GM19455 (cell line): ENCODE results near the gene E4F1.
"Not testable (repeated sequence)": the region's sequence is repeated elsewhere in the genome, so short reads cannot be mapped to it uniquely, and the experiment has no call there.

Experiments
- ATAC-seq: cut with Tn5 transposase; IDR thresholded peaks from one replicate; pipeline ENCODE4 v1.9.1; 2021; ENCODE audit not compliant: unreplicated experiment

The E4F1 gene

DNA sequence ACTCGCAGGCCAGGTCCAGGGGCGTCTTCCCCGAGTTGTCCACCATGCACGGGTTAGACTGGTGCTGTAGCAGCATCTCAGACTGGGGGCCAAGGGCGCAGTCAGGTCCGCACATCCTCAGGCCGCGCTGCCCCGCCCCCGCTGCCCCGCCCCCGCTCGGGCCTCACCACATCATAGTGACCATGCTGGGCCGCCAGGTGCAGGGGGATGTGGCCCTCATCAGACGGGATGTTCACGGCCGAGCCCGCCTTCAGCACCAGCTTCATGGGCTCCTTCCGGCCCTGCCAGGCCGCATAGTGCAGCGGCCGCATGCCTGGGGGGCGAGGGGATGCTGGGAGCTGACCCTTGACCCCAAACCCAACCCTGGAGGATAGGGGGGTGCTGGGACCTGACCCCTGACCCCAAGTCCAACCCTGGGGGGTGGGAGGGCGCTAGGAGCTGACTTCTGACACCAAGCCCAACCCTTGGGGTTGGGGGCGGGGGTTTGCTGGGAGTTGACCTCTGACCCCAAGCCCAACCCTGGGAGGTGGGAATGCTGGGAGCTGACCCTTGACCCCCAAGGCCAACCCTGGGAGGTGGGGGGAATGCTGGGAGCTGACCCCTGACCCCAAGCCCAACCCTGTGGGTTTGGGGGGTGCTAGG lies 34.0 kb upstream of the E4F1 start:
- ATAC-seq, result no peak

DNA sequence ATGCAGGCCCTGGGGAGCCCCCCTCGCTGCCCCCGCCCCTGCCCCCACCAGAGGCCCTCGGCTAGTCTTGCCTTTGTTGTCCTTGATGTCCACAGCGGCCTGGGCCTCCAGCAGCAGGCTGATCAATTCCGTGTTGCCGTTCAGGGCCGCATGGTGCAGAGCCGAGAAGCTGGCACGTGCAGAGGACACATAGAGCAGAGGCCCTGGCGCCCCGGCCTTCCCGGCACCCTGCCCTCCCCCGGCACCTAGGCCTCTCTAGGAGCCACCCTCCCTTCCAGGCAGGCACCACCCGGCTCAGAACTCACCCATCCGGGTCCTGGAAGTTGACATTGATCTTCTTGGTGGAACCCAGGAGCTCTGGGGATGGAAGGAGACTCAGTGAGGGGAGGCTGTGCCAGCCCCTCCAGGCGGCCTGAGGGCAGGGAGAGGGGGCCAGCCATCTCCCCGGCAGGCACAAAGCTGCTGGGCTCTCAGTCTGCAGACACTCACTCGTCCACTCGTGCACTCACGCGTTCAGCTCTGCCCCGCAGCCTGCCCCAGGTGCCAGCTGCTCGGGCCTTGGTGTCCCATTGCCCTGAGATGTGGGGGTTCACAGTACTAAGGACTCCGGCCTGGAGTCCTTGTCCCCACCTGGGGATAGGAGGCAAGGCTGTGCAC lies 33.3 kb upstream of the E4F1 start:
- ATAC-seq, result no peak

DNA sequence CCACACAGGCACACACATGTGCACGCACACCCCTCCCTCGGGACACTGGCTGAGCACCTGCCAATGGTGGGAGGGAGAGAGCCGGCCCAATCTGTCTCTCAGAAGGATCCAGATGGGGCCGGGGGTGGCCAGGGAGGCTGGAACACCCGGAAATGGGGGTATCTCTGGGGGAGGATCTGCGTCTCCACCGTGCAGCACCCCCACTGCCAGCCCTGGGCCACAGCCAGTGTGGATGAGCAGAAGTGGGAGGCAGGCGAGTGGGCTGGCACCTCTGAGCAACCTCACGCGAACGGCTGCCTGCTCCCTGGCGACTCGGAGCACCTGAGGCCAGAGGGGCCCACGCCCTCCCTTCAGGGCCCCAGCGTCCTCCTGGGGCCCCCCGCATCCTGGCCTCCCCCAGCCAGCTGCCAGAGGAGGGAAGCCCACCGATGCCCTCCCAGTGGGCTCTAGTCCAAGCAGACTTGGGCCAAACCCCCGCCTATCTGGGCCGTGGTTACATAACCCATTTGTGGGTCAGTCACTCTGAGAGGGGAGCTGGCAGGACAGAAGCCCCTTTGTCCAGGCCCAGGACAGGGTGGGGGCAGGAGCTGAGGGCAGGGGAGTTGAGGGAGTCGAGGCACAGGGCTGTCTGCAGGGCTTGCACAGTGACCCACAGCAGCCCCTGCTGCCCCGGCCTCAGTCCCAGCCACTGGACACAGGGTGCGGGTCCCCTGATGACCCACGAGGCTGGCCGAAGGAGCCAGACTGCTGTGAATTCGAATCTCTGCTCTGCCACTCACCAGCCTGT lies 32.5 kb upstream of the E4F1 start:
- no peak for ATAC-seq

DNA sequence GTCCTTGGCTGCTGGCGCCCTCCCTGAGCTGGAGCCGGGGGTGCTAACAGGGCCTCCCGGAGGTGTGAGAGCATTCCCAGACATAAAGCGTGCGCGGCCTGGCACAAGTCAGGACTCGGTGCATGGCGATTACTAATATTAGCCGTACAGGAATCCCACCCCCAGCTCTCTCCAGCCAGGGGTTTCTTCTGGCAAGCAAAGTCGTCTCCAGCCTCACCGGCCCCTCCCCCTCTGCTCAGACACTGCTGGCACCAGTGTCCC lies 32.0 kb upstream of the E4F1 start:
- no peak for ATAC-seq

DNA sequence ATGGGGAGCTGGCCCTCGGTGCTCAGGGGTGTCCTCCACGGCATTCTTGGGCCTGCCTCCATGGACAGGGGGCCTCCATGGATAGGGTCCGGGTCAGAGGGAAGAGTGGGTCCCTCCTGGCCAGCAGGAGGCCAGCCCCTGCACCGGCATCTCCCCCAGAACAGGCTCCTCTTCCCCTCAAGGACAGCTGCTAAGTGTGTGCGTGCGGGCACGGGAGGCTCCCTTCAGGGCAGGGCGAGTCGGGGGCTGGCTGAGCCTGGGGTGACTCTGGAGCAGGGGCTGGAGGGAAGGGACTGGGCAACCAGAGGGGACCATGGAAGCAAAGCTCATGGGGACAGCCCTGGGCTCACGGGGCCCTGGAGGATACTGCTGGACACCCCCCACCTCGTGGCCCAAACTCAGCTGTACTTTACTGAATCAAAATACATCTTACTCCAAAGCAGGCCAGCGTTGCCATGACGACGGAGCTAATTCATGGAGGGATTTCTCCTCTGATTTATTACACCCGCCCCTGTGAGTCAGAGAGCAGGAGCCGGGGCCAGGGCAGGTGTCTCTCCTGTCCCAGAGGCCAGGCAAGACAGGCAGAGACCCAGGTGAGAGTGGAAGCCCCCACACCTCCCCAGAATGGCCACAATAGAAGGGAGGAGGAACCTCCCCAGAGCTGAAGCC lies 29.1 kb upstream of the E4F1 start:
- ATAC-seq, result no peak

DNA sequence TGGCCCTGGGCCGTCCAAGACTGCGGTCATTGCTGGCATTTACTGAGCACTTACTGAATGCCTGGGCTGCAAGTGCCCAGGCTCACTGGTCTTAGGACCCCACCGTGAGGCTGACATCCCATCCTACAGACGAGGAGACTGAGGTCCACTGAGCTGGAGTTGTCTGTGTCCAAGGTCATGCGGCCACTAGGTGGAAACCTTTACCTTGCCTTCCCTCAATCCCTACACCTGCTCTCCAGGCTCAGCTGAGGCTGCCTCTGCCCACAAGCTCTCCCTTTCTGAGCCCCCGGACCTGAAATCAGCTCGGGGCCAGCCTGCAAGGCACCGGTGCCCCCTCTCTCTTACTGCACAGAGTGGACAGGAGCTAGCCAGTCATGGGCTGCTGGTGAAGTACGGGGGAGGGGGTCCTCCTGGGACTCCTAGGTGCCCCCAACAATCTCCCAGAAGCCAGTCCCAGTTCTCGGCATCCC lies 28.5 kb upstream of the E4F1 start:
- ATAC-seq, result no peak

DNA sequence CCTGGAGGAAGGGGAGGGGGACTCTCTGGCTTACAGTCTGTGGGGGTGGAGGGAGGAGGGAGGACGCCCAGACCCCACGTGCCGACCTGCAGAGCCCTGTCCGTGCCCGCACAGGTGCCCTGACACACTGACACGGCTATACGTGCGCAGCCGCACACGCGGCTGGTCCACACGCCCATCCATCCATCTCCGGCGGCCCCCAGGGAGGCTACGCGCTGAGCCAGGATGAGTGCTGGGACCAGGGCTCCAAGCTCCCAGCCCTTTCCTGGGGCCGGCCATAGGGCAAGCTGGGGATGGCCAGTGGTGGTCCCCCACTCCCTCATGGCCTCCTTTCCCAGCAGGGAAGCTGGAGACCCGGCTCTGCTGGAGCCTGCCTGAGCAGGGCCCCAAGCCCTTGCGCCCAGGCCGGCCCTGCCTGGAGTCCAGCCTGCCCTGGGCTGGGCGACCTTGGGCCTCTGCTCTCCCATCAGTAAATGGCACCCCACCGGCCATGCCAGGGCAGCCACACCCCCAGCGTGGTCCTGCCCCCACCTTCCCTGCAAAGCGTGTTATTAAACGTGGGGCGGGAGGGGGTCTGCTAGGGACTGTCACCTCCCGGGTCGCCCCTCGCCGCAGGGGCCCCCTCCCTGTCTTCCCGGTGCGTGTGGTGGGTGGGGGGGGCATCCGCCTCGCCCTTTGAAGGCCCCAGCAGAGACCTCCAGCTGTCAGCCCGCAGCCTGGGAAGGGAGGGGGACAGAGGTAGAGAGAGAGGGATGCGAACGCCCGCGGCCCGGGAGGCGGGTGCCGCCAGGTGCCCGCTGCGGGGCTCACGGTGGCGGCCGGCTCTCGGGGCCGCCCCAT lies 27.8 kb upstream of the E4F1 start:
- ATAC-seq, result no peak

DNA sequence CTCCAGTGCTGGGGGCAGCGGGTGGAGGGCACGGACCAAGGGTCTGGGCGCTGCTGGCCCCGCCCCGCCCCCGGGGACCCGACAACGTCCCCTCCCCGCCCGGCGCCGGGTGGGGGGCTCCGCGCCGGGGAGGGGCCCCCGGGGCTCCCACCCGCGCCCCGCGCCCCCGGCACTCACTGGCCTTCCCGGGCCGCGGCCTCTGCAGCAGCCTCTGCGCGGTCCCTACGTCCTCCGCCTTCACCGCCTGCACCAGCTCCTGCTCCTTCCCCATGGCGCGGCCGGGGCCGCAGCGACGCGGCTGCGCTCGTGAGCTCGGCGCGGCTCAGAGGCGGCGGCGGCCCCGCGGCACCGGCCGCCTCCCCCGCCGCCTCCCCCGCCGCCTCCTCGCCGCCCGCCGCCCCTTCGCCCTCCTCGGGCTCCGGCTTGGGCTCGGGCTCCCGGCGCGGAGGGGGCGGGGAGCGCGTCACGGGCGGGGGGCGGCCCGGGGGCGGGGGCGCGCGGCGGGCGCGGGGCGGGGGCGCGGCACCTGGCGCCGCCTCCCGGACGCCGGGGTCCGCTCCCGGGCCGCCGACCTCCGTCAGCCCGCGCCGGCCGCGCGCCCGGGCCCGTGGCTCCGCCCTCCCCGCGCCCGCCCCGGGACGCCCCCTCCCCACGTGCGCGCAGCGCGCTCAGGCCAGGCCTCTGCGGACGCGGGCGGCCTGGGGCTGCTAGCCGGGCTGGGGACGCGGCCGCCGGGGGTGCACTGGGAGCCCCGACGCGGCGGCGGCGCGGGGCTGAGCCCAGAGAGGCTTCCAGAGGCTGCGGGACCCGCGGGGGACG lies 27.0 kb upstream of the E4F1 start, which contains the start of gene CASKIN1:
CASKIN1 (minus strand) TSS at position 444 of the 819 bp plus-strand sequence; CDS start at position 271, 173 bp downstream.
- ATAC-seq, result no peak

DNA sequence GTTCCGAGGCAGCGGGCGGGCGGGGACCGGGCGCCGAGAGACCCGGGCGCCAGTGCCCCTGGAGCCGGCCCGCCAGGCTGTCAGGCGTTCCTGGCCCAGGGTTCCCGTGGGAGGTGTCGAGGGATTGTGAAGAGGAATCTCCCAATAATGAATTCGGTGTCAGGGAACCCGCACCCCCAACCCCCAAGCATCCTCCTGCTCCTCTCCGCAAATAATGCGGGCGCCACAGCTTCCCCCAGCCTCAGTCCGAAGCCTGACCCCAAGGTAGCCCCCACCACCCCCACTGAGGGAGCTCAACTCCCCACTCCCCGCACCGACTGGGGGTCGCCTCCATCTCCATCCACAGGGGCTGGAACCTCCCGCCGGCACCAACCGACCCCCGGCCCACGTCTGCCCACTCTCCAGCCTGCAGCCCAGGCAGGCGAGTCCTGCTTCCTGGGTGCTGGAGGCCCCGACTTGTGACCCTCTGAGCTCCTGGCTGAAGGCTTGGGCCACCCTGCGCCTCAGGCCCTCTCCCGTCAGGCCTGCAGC lies 26.3 kb upstream of the E4F1 start:
- no peak for ATAC-seq

DNA sequence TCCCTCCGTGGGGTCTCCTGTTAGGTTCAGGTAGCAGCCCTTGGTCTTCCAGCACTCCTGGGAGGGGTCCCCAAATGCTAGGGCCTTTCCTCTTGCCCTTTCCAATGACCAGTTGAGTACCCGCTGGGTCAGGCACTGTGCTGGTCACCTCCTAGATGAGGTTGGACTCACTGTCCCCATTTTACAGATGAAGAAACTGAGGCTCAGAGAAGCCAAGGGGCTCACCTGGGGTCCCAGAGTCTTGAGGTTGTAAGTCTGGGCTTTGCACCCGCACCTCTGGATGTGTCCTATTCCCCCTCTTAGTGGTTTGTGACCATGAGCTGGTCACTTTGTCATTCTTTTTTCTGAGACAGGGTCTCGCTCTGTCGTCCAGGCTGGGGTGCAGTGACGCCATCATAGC lies 25.6 kb upstream of the E4F1 start:
- ATAC-seq, result no peak

DNA sequence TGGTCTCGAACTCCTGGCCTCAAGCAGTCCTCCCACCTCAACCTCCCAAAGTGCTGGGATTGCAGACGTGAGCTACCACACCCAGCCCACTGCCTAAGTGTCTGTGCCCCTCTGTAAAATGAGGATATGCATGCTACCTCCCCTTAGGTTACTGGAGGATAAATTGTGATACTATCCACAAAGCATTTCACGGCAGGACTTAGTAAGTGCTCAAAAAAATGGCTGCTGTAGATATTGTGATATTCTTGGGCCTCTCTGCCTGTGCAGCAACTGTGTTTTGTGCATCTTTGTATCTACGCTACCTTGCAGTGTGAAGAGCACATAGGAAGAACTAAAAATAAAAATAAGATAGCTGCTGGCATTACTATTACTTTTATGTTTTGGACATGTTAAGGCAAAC lies 25.1 kb upstream of the E4F1 start:
- ATAC-seq, result no peak

DNA sequence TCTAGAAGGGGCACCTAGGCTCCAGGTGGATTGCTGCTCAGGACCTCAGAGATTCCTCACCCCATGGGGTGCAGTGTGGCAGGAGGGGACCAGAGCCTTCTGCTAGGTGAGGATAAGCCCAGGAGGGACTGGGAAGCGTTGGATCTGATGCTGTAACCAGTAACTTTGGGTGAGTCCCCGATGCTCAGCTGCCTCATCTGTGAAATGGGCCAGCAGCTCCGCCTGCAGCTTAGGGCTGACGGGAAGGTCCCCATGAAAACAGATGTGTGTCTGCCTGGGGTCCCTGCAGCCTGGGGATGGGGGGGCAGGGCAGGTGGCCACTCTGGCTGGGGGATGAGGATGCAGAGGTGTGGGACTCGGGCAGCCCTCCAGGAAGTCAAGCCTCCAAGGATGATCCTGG lies 24.3 kb upstream of the E4F1 start:
- no peak for ATAC-seq

DNA sequence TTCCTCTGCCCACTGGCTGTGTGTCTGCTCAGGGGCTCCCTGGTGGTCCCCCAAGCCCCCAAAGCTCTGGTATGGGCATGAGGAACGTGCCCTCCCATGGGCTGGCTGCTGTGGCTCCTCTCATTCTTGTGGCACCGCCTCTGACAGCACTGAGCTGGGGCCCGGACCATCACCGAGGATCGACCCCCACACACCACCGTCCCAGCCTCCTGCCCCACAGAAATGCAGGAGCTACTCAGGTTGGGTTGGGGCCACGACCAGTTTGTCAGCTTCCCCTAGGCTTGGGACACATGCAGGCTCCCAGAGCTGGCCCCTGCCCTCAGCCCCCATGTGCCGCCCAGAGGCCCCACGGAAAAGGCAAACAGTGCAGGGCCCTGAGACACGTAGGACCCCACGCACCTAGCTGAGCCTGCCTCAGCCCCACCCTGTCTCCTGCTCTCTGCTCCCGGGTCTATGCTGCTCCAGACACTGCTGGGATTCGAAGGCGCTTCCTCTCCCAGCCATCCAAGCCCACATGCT lies 23.7 kb upstream of the E4F1 start:
- no peak for ATAC-seq

DNA sequence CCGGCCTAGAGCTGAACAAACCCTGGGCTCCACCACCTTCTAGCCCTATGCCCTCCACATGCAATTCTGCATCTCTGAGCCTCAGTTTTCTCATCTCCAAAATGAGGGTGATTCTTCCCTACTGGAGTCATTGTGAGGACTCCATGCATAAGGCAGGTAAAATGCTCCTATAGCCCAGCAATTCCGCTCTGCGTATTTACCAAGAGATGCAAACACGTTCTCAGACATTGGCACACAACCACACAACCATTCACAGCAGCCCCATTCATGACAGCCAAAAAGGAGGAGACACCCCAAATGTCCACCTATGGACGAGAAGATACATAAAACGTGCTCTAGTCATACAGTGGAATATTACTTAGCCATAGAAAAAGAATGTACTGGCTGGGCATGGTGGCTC lies 23.1 kb upstream of the E4F1 start:
- no peak for ATAC-seq

DNA sequence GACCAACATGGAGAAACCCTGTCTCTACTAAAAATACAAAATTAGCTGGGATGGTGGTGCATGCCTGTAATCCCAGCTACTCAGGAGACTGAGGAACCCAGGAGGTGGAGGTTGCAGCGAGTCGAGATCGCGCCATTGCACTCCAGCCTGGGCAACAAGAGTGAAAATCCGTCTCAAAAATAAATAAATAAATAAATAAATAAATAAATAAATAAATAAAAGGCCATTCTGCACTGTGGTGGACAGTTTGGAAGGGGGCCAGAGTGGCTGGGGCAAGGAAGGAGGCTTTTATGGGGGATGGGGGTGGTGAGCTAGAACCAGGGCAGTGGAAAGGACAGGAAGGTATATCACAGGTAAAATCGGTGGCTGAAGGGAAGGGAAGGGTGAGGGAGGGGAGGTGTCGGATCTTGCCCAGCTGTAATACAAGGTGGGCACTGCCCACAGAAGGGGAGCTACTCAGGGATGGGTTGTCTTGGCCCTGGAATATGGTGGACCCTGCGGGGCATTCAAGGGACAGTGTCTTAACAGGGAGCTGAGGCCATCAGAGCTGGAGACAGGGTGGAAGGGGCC lies 20.2 kb upstream of the E4F1 start:
- ATAC-seq, result not testable (repeated sequence)

DNA sequence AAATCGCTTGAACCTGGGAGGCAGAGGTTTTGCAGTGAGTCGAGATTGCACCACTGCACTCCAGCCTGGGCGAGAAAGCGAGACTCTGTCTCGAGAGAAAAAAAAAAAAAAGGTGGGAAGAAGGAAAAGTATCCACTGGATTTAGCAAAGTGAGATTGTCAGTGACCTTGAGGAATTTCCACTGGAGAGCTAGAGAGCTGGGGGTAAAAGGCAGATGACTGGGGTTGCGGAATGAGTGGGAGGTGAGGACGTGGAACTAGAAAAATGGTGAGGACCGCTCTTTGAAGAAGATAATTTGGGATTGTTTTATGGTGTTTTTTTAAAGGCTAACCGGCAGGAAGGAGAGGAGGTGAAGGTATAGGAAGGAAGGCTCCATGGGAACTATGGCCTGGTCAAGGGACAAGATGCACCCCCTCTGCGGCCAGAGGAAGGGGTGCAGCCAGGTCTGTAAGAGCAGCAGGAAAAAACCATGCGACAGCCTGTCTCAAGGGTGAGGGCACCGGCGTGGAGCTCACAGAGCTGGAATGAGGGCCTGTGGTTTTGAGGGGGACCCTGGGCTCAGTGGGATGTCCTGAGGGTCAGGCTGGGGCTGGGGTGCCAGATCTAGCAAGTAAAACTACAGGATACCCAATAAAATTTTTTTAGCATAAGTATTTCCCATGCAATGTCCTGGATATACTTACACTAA lies 18.8 kb upstream of the E4F1 start:
- ATAC-seq, result peak; percentile 7

DNA sequence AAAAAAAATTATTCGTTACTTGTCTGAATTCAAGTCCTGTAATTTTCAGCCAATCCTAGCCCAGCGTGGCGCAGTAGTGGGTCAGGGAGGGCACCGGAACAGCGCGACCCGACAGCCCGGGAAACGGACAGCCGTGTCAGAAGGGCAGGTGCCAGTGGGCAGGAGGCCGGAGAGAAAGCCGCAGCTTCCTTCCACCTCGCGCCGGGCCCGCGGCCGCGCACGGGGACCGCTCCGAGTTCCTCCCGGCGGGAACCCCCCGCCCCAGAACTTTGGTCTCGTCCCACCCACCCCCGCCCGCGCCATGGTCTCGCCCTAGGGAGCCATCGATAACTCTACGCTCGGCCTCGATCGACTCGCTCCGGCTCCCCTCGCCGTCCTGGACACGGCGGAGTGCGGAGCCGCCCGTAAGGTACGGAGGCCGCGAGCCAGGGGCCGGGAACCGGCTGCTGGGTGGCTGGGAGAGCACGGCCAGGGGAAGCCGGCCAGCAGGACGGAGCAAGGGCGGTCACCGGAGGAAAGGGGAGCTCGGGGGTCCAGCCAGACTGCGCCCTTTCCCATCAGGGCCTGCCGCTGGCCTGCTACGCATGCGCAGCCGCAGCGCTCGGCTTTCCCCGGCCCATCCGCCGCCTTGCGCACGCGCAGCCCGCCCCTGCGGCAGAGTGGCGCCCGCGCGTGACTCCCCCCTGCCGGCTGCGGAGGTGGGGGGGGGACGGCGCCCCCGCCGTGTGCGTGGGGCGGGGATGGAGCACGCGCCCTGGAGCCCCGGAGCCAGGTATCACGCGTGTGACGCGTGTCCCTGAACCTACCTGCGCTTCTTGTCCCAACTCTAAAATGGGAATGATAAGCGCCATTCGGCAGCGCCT lies 18.1 kb upstream of the E4F1 start, which contains the start of gene MLST8:
MLST8 (plus strand) TSS at position 351 of the 863 bp plus-strand sequence. CDS start 632 bp downstream, outside the sequence.
- ATAC-seq, result peak; percentile 63

DNA sequence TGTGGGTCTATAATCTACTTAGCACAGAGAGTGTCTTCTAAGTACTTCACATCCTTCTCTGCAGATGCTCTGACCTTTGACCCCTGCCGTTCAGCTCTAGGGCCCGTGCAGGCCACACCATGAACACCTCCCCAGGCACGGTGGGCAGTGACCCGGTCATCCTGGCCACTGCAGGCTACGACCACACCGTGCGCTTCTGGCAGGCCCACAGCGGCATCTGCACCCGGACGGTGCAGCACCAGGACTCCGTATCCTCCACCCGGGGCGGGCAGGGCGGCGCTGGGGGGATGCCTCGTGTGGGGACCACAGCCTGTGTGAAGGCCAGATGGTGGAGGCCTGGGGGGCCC lies 17.5 kb upstream of the E4F1 start:
- ATAC-seq, result no peak
